Activated naive CD8-positive, alpha-beta T cell (primary cell): ENCODE measurements around the gene CD79A.
"Not testable (repeated sequence)": the region's sequence is repeated elsewhere in the genome, so short reads cannot be mapped to it uniquely, and the experiment has no call there.

ENCODE experiments used
- H3K27ac Mint-ChIP-seq: one replicate; pipeline ENCODE4 v1.8.0; 2021; ENCODE audit warnings: mixed read lengths
- H3K27me3 Mint-ChIP-seq: one replicate; pipeline ENCODE4 v1.8.0; 2021; ENCODE audit warnings: mixed read lengths
- H3K36me3 Mint-ChIP-seq: one replicate; pipeline ENCODE4 v1.8.0; 2021; ENCODE audit warnings: mixed read lengths
- H3K4me1 Mint-ChIP-seq: one replicate; pipeline ENCODE4 v1.8.0; 2021; ENCODE audit warnings: low read depth, mixed read lengths
- H3K4me3 Mint-ChIP-seq: one replicate; pipeline ENCODE4 v1.8.0; 2021; ENCODE audit warnings: mild to moderate bottlenecking, mixed read lengths
- H3K9me3 Mint-ChIP-seq: one replicate; pipeline ENCODE4 v1.8.0; 2021; ENCODE audit warnings: low read depth, mixed read lengths

CD79A gene

DNA sequence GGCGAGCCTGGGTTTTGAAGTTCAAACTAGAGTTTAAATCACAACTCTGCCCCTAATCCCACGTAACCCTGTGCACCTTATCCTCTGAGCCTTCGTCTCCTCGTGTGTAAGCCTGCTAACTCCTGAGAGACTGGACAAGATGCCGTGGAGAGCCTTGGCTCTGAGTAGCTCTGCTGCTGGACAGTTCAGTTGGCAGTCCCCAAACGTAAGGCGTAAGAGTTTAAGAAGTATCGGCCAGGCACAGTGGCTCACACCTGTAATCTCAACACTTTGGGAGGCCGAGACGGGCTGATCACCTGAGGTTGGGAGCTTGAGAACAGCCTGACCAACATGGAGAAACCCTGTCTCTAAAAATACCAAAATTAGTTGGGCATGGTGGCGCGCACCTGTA, 4.7 kb upstream of the CD79A start:
- Mint-ChIP-seq H3K9me3 (no peaks in the 10 kb centered on the region), H3K27me3 (no peaks in the 10 kb centered on the region), H3K4me3 (no peak overlapping the region), H3K36me3 (peaks cover 9% of the 10 kb centered on the region), H3K27ac (peak overlapping the region; percentile 75), H3K4me1 (peaks cover 89% of the 10 kb centered on the region)

GRCh38 chr19:41872775-41873647, 4.1 kb upstream of the CD79A start:
- peaks cover 9% of the 10 kb centered on the region for H3K36me3 Mint-ChIP-seq
- H3K27ac Mint-ChIP-seq = peak overlapping the region; percentile 80
- H3K27me3 Mint-ChIP-seq = no peaks in the 10 kb centered on the region
- H3K4me1 Mint-ChIP-seq = peaks cover 89% of the 10 kb centered on the region
- H3K4me3 Mint-ChIP-seq = peak overlapping the region; percentile 46
- H3K9me3 Mint-ChIP-seq = no peaks in the 10 kb centered on the region

- not testable (repeated sequence) for H3K27me3 Mint-ChIP-seq, H3K36me3 Mint-ChIP-seq, H3K9me3 Mint-ChIP-seq
- H3K27ac Mint-ChIP-seq = peak overlapping the region; percentile 83
- peaks cover 87% of the 10 kb centered on the region for H3K4me1 Mint-ChIP-seq
- peak overlapping the region; percentile 58 for H3K4me3 Mint-ChIP-seq
These were observed 1.1 kb upstream of the CD79A start for GRCh38 chr19:41875973-41876372.

GRCh38 chr19:41877916-41878905, 1.1 kb downstream of the CD79A start:
- Mint-ChIP-seq H3K4me3 (peak overlapping the region; percentile 66), H3K4me1 (peaks cover 78% of the 10 kb centered on the region), H3K9me3 (no peaks in the 10 kb centered on the region)

DNA sequence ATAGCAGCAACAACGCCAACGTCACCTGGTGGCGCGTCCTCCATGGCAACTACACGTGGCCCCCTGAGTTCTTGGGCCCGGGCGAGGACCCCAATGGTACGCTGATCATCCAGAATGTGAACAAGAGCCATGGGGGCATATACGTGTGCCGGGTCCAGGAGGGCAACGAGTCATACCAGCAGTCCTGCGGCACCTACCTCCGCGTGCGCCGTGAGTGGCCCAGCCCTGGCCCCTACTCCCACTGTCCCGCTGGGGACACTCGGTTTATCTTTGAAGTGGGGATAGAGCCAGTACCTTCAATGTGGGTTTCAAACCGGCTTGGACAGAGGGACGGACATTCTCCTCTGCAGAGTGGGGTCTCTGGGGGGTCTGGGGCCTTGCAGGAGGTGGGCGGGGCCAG, 2.0 kb downstream of the CD79A start:
- Mint-ChIP-seq H3K4me1 (peaks cover 69% of the 10 kb centered on the region), H3K9me3 (no peaks in the 10 kb centered on the region), H3K27me3 (no peaks in the 10 kb centered on the region), H3K4me3 (no peak overlapping the region), H3K36me3 (no peaks in the 10 kb centered on the region), H3K27ac (peak overlapping the region; percentile 83)

More at GRCh38 chr19:41877916-41878905, 1.1 kb downstream of the CD79A start:
- H3K36me3 Mint-ChIP-seq = no peaks in the 10 kb centered on the region
- no peaks in the 10 kb centered on the region for H3K27me3 Mint-ChIP-seq
- peak overlapping the region; percentile 83 for H3K27ac Mint-ChIP-seq

GRCh38 chr19:41879670-41880328, 2.7 kb downstream of the CD79A start:
- no peaks in the 10 kb centered on the region for H3K36me3 Mint-ChIP-seq
- peaks cover 63% of the 10 kb centered on the region for H3K4me1 Mint-ChIP-seq
- peak overlapping the region; percentile 76 for H3K27ac Mint-ChIP-seq
- H3K27me3 Mint-ChIP-seq = no peaks in the 10 kb centered on the region
- peak overlapping the region; percentile 10 for H3K4me3 Mint-ChIP-seq
- no peaks in the 10 kb centered on the region for H3K9me3 Mint-ChIP-seq

DNA sequence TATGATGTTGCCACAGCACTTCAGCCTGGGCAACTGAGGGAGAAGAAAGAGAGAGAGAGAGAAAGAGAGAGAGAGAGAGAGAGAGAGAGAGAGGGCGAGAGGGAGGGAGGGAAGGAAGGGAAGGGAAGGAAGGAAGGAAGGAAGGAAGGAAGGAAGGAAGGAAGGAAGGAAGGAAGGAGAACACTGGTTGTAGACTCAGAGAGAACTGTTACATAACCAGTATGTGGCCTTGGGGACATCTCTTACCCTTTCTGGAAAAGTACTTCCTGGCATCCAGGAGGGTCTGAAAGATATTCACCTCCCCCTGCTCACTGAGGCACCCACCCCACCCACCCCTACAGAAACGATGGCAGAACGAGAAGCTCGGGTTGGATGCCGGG, 3.2 kb downstream of the CD79A start:
- Mint-ChIP-seq H3K27ac (peak overlapping the region; percentile 76), H3K9me3 (no peaks in the 10 kb centered on the region), H3K4me3 (no peak overlapping the region), H3K4me1 (peaks cover 62% of the 10 kb centered on the region), H3K27me3 (no peaks in the 10 kb centered on the region), H3K36me3 (peaks cover 2% of the 10 kb centered on the region)

- Mint-ChIP-seq H3K4me3 (peak within 1 kb of the TSS; percentile 99), H3K4me1 (peaks cover 57% of the 10 kb centered on the region), H3K9me3 (no peaks in the 10 kb centered on the region), H3K27ac (peak within 1 kb of the TSS; percentile 99), H3K27me3 (no peaks in the 10 kb centered on the region), H3K36me3 (peaks cover 2% of the 10 kb centered on the region)
These were observed 5.7 kb downstream of the CD79A start, which contains the start of gene ARHGEF1 for GRCh38 chr19:41882568-41883462. Gene ARHGEF1 (plus strand): TSS chr19:41883184. CDS start chr19:41888083, 4,899 bp downstream.

DNA sequence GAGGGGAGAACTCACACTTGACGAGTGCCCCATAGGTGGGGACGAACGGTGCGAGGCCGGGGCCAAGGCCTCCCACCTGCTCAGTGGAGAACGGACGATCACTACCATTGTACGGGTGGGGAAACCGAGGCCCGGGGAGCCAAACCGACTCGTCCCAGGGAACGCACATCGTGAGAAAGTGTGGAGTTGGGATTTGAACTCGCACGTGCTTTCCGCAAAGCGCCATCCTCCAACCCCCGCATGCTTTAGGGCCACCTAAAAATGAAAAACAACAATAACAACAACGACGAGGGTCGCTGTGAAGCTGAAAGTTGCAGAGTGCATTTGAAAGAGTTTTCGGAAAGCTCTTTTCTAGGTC, 6.4 kb downstream of the CD79A start:
- peaks cover 57% of the 10 kb centered on the region for H3K4me1 Mint-ChIP-seq
- no peaks in the 10 kb centered on the region for H3K9me3 Mint-ChIP-seq
- peaks cover 2% of the 10 kb centered on the region for H3K36me3 Mint-ChIP-seq
- H3K27ac Mint-ChIP-seq = peak overlapping the region; percentile 99
- H3K27me3 Mint-ChIP-seq = no peaks in the 10 kb centered on the region
- H3K4me3 Mint-ChIP-seq = peak overlapping the region; percentile 91

DNA sequence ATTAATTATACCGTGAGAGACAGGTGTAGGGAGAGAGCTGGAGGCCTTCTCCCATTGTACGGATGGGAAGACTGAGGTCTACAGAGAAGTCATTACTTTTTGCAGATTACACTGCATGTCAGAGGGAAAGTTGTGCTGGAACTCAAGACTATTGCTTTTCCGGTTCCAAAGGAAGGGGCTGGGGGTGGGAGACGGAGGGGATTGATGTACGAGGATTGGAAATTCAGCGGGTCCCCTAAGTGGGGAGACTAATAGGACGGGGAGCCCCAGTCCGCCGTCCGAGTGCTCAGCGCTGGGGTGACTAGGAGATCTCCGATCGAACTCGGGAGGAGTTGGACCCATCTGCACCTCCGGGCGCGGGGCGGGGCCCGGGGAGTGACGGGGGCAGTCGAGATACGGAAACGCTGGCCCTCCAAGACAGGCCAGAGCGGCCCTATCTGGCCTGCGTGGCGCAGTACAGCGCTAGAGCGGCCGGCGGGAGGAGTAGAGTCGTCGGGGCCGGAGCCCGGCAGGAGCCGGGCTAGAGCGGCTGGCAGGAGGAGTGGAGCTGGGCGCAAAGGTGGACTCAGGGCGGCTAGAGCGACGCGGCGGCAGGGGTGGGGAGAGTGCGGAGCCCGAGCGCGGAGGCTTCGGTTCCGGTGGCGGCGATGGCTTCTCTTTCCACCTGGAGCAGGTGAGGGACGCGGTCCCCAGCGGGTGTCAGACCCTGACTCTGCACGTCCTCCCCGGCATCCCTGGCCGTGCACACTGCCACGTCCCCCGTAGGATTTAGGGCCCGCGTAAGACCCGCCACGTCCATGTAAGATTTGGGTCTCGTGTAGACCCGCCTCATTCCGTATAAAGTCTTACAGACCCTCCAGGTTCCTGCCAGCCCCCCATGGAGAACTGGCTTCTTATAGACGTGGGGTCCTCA, 7.0 kb downstream of the CD79A start:
- Mint-ChIP-seq H3K36me3 (peaks cover 4% of the 10 kb centered on the region), H3K4me1 (peaks cover 57% of the 10 kb centered on the region)

GRCh38 chr19:41886761-41887710, 10.0 kb downstream of the CD79A start:
- Mint-ChIP-seq H3K9me3 (no peaks in the 10 kb centered on the region), H3K27ac (peak overlapping the region; percentile 90), H3K4me3 (peak overlapping the region; percentile 91), H3K4me1 (peaks cover 57% of the 10 kb centered on the region), H3K27me3 (no peaks in the 10 kb centered on the region), H3K36me3 (peaks cover 11% of the 10 kb centered on the region)

More for the DNA sequence above, 7.0 kb downstream of the CD79A start:
- Mint-ChIP-seq H3K27ac (peak overlapping the region; percentile 99), H3K27me3 (no peaks in the 10 kb centered on the region), H3K4me3 (peak overlapping the region; percentile 91), H3K9me3 (no peaks in the 10 kb centered on the region)

GRCh38 chr19:41887711-41888382, 10.8 kb downstream of the CD79A start:
- Mint-ChIP-seq H3K27me3 (no peaks in the 10 kb centered on the region), H3K9me3 (no peaks in the 10 kb centered on the region), H3K4me3 (peak overlapping the region; percentile 91), H3K4me1 (peaks cover 55% of the 10 kb centered on the region), H3K27ac (peak overlapping the region; percentile 90), H3K36me3 (peaks cover 12% of the 10 kb centered on the region)
